Right cardiac atrium (tissue), 5 donors: ENCODE measurements around the gene CA6. TPM values are rescaled to one million over a fixed set of nuclear protein-coding genes. Genes with fewer than 3 reads are reported as not detected.
"Not testable (repeated sequence)": the region's sequence is repeated elsewhere in the genome, so short reads cannot be mapped to it uniquely, and the experiment has no call there.

Experiments used
- ATAC-seq, 2 donors: fragments of 200-7000 bp; cut with Tn5 transposase; one replicate each; pipeline versions ENCODE4 v1.8.0 to v1.9.1; 2020; ENCODE audit warnings: moderate library complexity in 2 of 2, mild to moderate bottlenecking in 1 of 2
- DNase-seq, 3 donors: peaks; one replicate each; pipeline ENCODE4 v3.0.0-alpha.2; 2020
- H3K27ac ChIP-seq: one replicate; pipeline ENCODE4 v1.5.1; 2013; ENCODE audit warnings: mild to moderate bottlenecking, low read length, control low read depth, moderate library complexity
- H3K27me3 ChIP-seq: one replicate; pipeline ENCODE4 v1.6.1; 2013; ENCODE audit not compliant: control insufficient read depth, insufficient read depth
- H3K4me1 ChIP-seq: one replicate; pipeline ENCODE4 v1.6.1; 2013; ENCODE audit warnings: low read length; ENCODE audit not compliant: control insufficient read depth, insufficient read depth
- H3K4me3 ChIP-seq: one replicate; pipeline ENCODE4 v1.5.1; 2013; ENCODE audit warnings: low read length, control low read depth
- H3K9me3 ChIP-seq: one replicate; pipeline ENCODE4 v1.6.1; 2013; ENCODE audit warnings: low read length; ENCODE audit not compliant: control insufficient read depth
- WGBS: extraction: QIAGEN DNeasy Blood & Tissue Kit; methylation state at CpG from one replicate; pipeline ENCODE4 v1.1.7; 2013; 5-methylcytosine and 5-hydroxymethylcytosine counted together
- intact Hi-C, 4 donors: fragments of 100-400 bp; cut with DNase I; formaldehyde crosslinking; loops; one replicate each; pipeline versions ENCODE4 v1.11.0 to v1.14.0; 2022 to 2023
- polyA plus RNA-seq: library from polyadenylated mRNA; stranded (reverse); fragments of 200-250 nt; gene quantifications from one replicate; pipeline ENCODE4 v1.2.3, GENCODE V29; 2013
- total RNA-seq, 4 donors: library from RNA; stranded (reverse); fragmentation: NEBNext Ultra II Directional; extraction: Animal tissue kit (Norgen Biotek cat#: 25700); gene quantifications; one replicate each; pipeline ENCODE4 v1.2.1, GENCODE V29; 2021
- donor health status: healthy with polysubstance abuse.
- donor health status: DM: no; HTN: yes; CAD: no.
- donor health status: DM: no; HTN: no; CAD: no.
- donor health status: DM: no; HTN: yes; CAD: no; lungs with severe emphysema.
- donor health status: DM: yes; HTN: yes; CAD: no.

CA6 gene
- total and polyA plus RNA-seq, 5 donors: not detected

- Histone ChIP-seq H3K4me1 (no peaks in the 10 kb centered on the region), H3K9me3 (no peaks in the 10 kb centered on the region), H3K27ac (no peak overlapping the region), H3K27me3 (no peaks in the 10 kb centered on the region), H3K4me3 (no peak overlapping the region)
- DNase-seq: no peak
- intact Hi-C loops: loop anchor here in 2 of 4 donors (5.0 to 10.0 kb wide), 3 partner anchors 91 to 97 kb away; no protein-coding TSS in a partner anchor
- WGBS: 90% methylated on average over 10 of the region's 10 CpGs
- ATAC-seq: no peak
Observed at GRCh38 chr1:9008236-9008635, 62.6 kb downstream of the CA6 start.

GRCh38 chr1:9009438-9010370 is 64.0 kb downstream of the CA6 start:
- intact Hi-C loops: loop anchor here in 2 of 4 donors (5.0 to 10.0 kb wide), 3 partner anchors 92 to 95 kb away; no protein-coding TSS in a partner anchor
- Histone ChIP-seq H3K9me3 (no peaks in the 10 kb centered on the region), H3K4me3 (no peak overlapping the region), H3K27me3 (no peaks in the 10 kb centered on the region), H3K4me1 (no peaks in the 10 kb centered on the region), H3K27ac (no peak overlapping the region)
- ATAC-seq (peak in 1 of 2 donors; percentile 34), DNase-seq (peak; percentile 28 to 71 (median 60))
- WGBS: 55% methylated on average over 21 of the region's 21 CpGs

GRCh38 chr1:9010781-9011323 is 65.2 kb downstream of the CA6 start:
- DNase-seq: peak in 2 of 3 donors; percentile 71 to 78
- H3K4me1 ChIP-seq: no peaks in the 10 kb centered on the region
- no peak overlapping the region for H3K27ac ChIP-seq
- 61% methylated on average over 8 of the region's 8 CpGs for WGBS
- H3K4me3 ChIP-seq: no peak overlapping the region
- peak; percentile 50 to 63 for ATAC-seq
- intact Hi-C loops: no loop called here
- no peaks in the 10 kb centered on the region for H3K9me3 ChIP-seq
- no peaks in the 10 kb centered on the region for H3K27me3 ChIP-seq

GRCh38 chr1:9013819-9014218 is 68.2 kb downstream of the CA6 start:
- no peaks in the 10 kb centered on the region for H3K4me1 ChIP-seq
- 87% methylated on average over 8 of the region's 8 CpGs for WGBS
- no peak for ATAC-seq
- no peak for DNase-seq
- no peak overlapping the region for H3K4me3 ChIP-seq
- no peaks in the 10 kb centered on the region for H3K27me3 ChIP-seq
- H3K27ac ChIP-seq: no peak overlapping the region
- intact Hi-C loops: no loop called here
- no peaks in the 10 kb centered on the region for H3K9me3 ChIP-seq

GRCh38 chr1:9014475-9015375 is 69.1 kb downstream of the CA6 start:
- no peak for ATAC-seq
- 87% methylated on average over 36 of the region's 36 CpGs for WGBS
- H3K4me1 ChIP-seq: no peaks in the 10 kb centered on the region
- DNase-seq: no peak
- no peaks in the 10 kb centered on the region for H3K27me3 ChIP-seq
- intact Hi-C loops: no loop called here
- H3K4me3 ChIP-seq: no peak overlapping the region
- no peaks in the 10 kb centered on the region for H3K9me3 ChIP-seq
- no peak overlapping the region for H3K27ac ChIP-seq

GRCh38 chr1:9016455-9016854 is 70.8 kb downstream of the CA6 start:
- DNase-seq (no peak), ATAC-seq (no peak)
- no peaks in the 10 kb centered on the region for H3K27me3 ChIP-seq
- H3K4me3 ChIP-seq: no peak overlapping the region
- WGBS: 77% methylated on average over 5 of the region's 5 CpGs
- no peaks in the 10 kb centered on the region for H3K9me3 ChIP-seq
- H3K4me1 ChIP-seq: no peaks in the 10 kb centered on the region
- H3K27ac ChIP-seq: no peak overlapping the region
- intact Hi-C loops: no loop called here

GRCh38 chr1:9018333-9018732 is 72.7 kb downstream of the CA6 start:
- Histone ChIP-seq H3K4me3 (no peak overlapping the region), H3K27me3 (no peaks in the 10 kb centered on the region), H3K9me3 (no peaks in the 10 kb centered on the region), H3K4me1 (no peaks in the 10 kb centered on the region), H3K27ac (no peak overlapping the region)
- intact Hi-C loops: no loop called here
- peak in 1 of 2 donors; percentile 59 for ATAC-seq
- DNase-seq: no peak
- WGBS: 39% methylated on average over 13 of the region's 13 CpGs

- Histone ChIP-seq H3K9me3 (no peaks in the 10 kb centered on the region), H3K4me1 (no peaks in the 10 kb centered on the region), H3K27me3 (no peaks in the 10 kb centered on the region), H3K27ac (no peak overlapping the region), H3K4me3 (no peak overlapping the region)
- 39% methylated on average over 4 of the region's 4 CpGs for WGBS
- intact Hi-C loops: no loop called here
- ATAC-seq (no peak), DNase-seq (no peak)
Observed at GRCh38 chr1:9019896-9020295, 74.2 kb downstream of the CA6 start.

- Histone ChIP-seq H3K9me3 (no peaks in the 10 kb centered on the region), H3K4me3 (no peak overlapping the region), H3K4me1 (no peaks in the 10 kb centered on the region), H3K27me3 (no peaks in the 10 kb centered on the region), H3K27ac (no peak overlapping the region)
- DNase-seq (no peak), ATAC-seq (no peak)
- 61% methylated on average over 6 of the region's 6 CpGs for WGBS
- intact Hi-C loops: no loop called here
Observed at GRCh38 chr1:9020305-9020704, 74.6 kb downstream of the CA6 start.

GRCh38 chr1:9022026-9022738 is 76.5 kb downstream of the CA6 start:
- H3K9me3 ChIP-seq, H3K27ac ChIP-seq, intact Hi-C loops, H3K4me3 ChIP-seq, ATAC-seq, H3K4me1 ChIP-seq, DNase-seq, H3K27me3 ChIP-seq: not testable (repeated sequence)
- WGBS: 67% methylated on average over 14 of the region's 15 CpGs
